IMR-90 (cell line): ENCODE results near the gene CLDN2. TPM values are rescaled to one million over a fixed set of nuclear protein-coding genes. Genes with fewer than 3 reads are reported as not detected.

Experiments used
- ATAC-seq: fragments of 200-7000 bp; cut with Tn5 transposase; 2 replicates; pipeline ENCODE4 v1.9.1; 2020; ENCODE audit warnings: low read depth, mild to moderate bottlenecking, moderate library complexity
- BruUV-seq: library from RNA; stranded (reverse); fragments of 400-500 nt; replicated peaks from 2 replicates; lab custom pipeline; 2021; lab: Mats Ljungman, UMichigan
- CTCF ChIA-PET: fragments of 300-600 bp; formaldehyde crosslinking; extraction: SDS; loops from one replicate; lab custom pipeline; 2021; ENCODE audit warnings: antibody characterized with exemption; lab: Yijun Ruan, JAX
- POLR2A ChIA-PET: fragments of 300-600 bp; sonication (Branson Sonifier 250); formaldehyde crosslinking; loops from one replicate; lab custom pipeline; 2022; ENCODE audit warnings: antibody characterized with exemption; ENCODE audit not compliant: unreplicated experiment; lab: Charles Lee
- DNase-seq: peaks from one replicate; pipeline ENCODE4 v3.0.0; 2013
- H2AFZ ChIP-seq: replicated peaks from 2 replicates; pipeline ENCODE3; 2013; ENCODE audit warnings: low read length, mild to moderate bottlenecking; ENCODE audit not compliant: poor library complexity
- H2AK5ac ChIP-seq: 2 replicates; pipeline ENCODE4 v1.6.1; 2013; ENCODE audit warnings: low read depth, low read length, inconsistent platforms
- H2AK9ac ChIP-seq: replicated peaks from 2 replicates; pipeline ENCODE3; 2013; ENCODE audit warnings: mild to moderate bottlenecking, low read depth, low read length, moderate library complexity; ENCODE audit not compliant: poor library complexity
- H2BK120ac ChIP-seq: 2 replicates; pipeline ENCODE4 v1.6.1; 2013; ENCODE audit warnings: low read depth, low read length, inconsistent platforms
- H2BK15ac ChIP-seq: 3 replicates; pipeline ENCODE4 v1.6.1; 2013; ENCODE audit warnings: low read depth, low read length, inconsistent platforms
- H2BK20ac ChIP-seq: 2 replicates; pipeline ENCODE4 v1.6.1; 2013; ENCODE audit warnings: low read depth, mild to moderate bottlenecking, inconsistent platforms, low read length, moderate library complexity
- H2BK5ac ChIP-seq: 2 replicates; pipeline ENCODE4 v1.6.1; 2013; ENCODE audit warnings: mild to moderate bottlenecking, low read depth, low read length, inconsistent platforms; ENCODE audit not compliant: poor library complexity, severe bottlenecking
- H3K14ac ChIP-seq: replicated peaks from 2 replicates; pipeline ENCODE4 v1.6.1; 2013; ENCODE audit warnings: low read depth, low read length, inconsistent platforms
- H3K18ac ChIP-seq: 2 replicates; pipeline ENCODE4 v1.6.1; 2013; ENCODE audit warnings: low read depth, low read length, control low read depth
- H3K23ac ChIP-seq: 2 replicates; pipeline ENCODE4 v1.6.1; 2013; ENCODE audit warnings: low read depth, low read length, inconsistent platforms
- H3K27ac ChIP-seq: 2 replicates; pipeline ENCODE4 v1.5.1; 2013; ENCODE audit warnings: mild to moderate bottlenecking, control low read depth, low read length; ENCODE audit not compliant: insufficient read depth
- H3K27me3 ChIP-seq: 2 replicates; pipeline ENCODE4 v1.6.1; 2013; ENCODE audit warnings: low read length; ENCODE audit not compliant: control insufficient read depth, insufficient read depth
- H3K36me3 ChIP-seq: 2 replicates; pipeline ENCODE4 v1.6.1; 2013; ENCODE audit warnings: low read length, mixed read lengths; ENCODE audit not compliant: control insufficient read depth, insufficient read depth
- H3K4ac ChIP-seq: 2 replicates; pipeline ENCODE4 v1.6.1; 2013; ENCODE audit warnings: low read depth, low read length, inconsistent platforms
- H3K4me1 ChIP-seq: 2 replicates; pipeline ENCODE4 v1.6.1; 2013; ENCODE audit warnings: low read length, mixed read lengths; ENCODE audit not compliant: control insufficient read depth, insufficient read depth
- H3K4me2 ChIP-seq: 2 replicates; pipeline ENCODE4 v1.6.1; 2013; ENCODE audit warnings: low read depth, mild to moderate bottlenecking, control low read depth, low read length, moderate library complexity
- H3K4me3 ChIP-seq: 2 replicates; pipeline ENCODE4 v1.5.1; 2013; ENCODE audit warnings: low read depth, mild to moderate bottlenecking, control low read depth, low read length, moderate library complexity; ENCODE audit not compliant: insufficient read depth
- H3K56ac ChIP-seq: 2 replicates; pipeline ENCODE4 v1.6.1; 2013; ENCODE audit warnings: low read length, inconsistent platforms; ENCODE audit not compliant: insufficient read depth; ENCODE audit errors: extremely low read depth
- H3K79me1 ChIP-seq, 2 experiments: 2 replicates each; pipeline ENCODE4 v1.6.1; 2013; ENCODE audit warnings: low read length in 2 of 2, inconsistent platforms in 1 of 2, low read depth in 1 of 2
- H3K9ac ChIP-seq: 2 replicates; pipeline ENCODE4 v1.6.1; 2013; ENCODE audit warnings: low read depth, low read length, control low read depth
- H3K9me1 ChIP-seq: 2 replicates; pipeline ENCODE4 v1.6.1; 2013; ENCODE audit warnings: low read length, inconsistent platforms; ENCODE audit not compliant: insufficient read depth
- H3K9me3 ChIP-seq: 2 replicates; pipeline ENCODE4 v1.6.1; 2013; ENCODE audit warnings: low read length; ENCODE audit not compliant: control insufficient read depth, insufficient read depth
- H4K20me1 ChIP-seq: 2 replicates; pipeline ENCODE4 v1.6.1; 2013; ENCODE audit warnings: low read length, inconsistent platforms; ENCODE audit not compliant: insufficient read depth
- H4K5ac ChIP-seq: 2 replicates; pipeline ENCODE4 v1.6.1; 2013; ENCODE audit warnings: mild to moderate bottlenecking, low read depth, low read length, control low read depth
- H4K8ac ChIP-seq, 2 experiments: 2 replicates each; pipeline ENCODE4 v1.6.1; 2013; ENCODE audit warnings: low read depth in 2 of 2, low read length in 2 of 2, control low read depth in 1 of 2, inconsistent platforms in 1 of 2
- H4K91ac ChIP-seq: 2 replicates; pipeline ENCODE4 v1.6.1; 2013; ENCODE audit warnings: low read depth, low read length, inconsistent platforms; ENCODE audit not compliant: insufficient read depth
- NFE2L2 ChIP-seq: fragments of 150-350 bp; IDR thresholded peaks from 2 replicates; pipeline ENCODE4 v1.6.1; 2016; ENCODE audit warnings: low read depth, mild to moderate bottlenecking, low read length
- POLR2A ChIP-seq: IDR thresholded peaks from 2 replicates; pipeline ENCODE4 v1.6.1; 2012; ENCODE audit warnings: mild to moderate bottlenecking, low read depth, low read length
- RCOR1 ChIP-seq: IDR thresholded peaks from 2 replicates; pipeline ENCODE4 v1.6.1; 2012; ENCODE audit warnings: mild to moderate bottlenecking, low read length, improper control_type of control experiment; ENCODE audit not compliant: insufficient replicate concordance
- RFX5 ChIP-seq: IDR thresholded peaks from 2 replicates; pipeline ENCODE4 v1.8.0; 2012; ENCODE audit warnings: low read depth, mild to moderate bottlenecking, low read length, moderate library complexity
- SMC3 ChIP-seq: fragments of 150-350 bp; IDR thresholded peaks from 2 replicates; pipeline ENCODE4 v1.6.1; 2016; ENCODE audit warnings: low read depth, mild to moderate bottlenecking, antibody characterized with exemption, low read length, moderate library complexity
- dilution Hi-C: fragments of 300-500 bp; cut with HindIII; formaldehyde crosslinking; loops from one replicate; pipeline ENCODE4 v1.14.3; 2018; ENCODE audit warnings: low sequenced_read_pairs; ENCODE audit not compliant: unreplicated experiment
- in situ Hi-C: fragments of 300-500 bp; cut with MboI; formaldehyde crosslinking; loops from 3 replicates; pipeline ENCODE4 v1.14.3; 2019; ENCODE audit warnings: low sequenced_read_pairs, inconsistent platforms, mixed read lengths
- intact Hi-C: fragments of 100-400 bp; cut with micrococcal nuclease; formaldehyde crosslinking; loops from 2 replicates; pipeline ENCODE4 v1.10.0; 2022
- polyA plus RNA-seq, 3 experiments: library from polyadenylated mRNA; depleted of rRNA; stranded (reverse); fragments of >200 nt; gene quantifications; 2 replicates each; pipeline ENCODE4 v1.2.3, GENCODE V29; 2012; ENCODE audit warnings: low replicate concordance in 1 of 3
- total RNA-seq: library from RNA; depleted of rRNA; stranded (reverse); fragments of >200 nt; gene quantifications from 2 replicates; pipeline ENCODE4 v1.2.3, GENCODE V29; 2012
- TF ChIP-seq, protein P1 (sequence below): fragments of 150-350 bp; IDR thresholded peaks from 2 replicates; pipeline ENCODE4 v1.6.1; 2016; ENCODE audit warnings: low read depth, mild to moderate bottlenecking, low read length, moderate library complexity, borderline replicate concordance

CLDN2 gene
- total and polyA plus RNA-seq, 2 of the 4 experiments (the other 2 are of a cell fraction), result 0.03 TPM; not detected in 1

DNA sequence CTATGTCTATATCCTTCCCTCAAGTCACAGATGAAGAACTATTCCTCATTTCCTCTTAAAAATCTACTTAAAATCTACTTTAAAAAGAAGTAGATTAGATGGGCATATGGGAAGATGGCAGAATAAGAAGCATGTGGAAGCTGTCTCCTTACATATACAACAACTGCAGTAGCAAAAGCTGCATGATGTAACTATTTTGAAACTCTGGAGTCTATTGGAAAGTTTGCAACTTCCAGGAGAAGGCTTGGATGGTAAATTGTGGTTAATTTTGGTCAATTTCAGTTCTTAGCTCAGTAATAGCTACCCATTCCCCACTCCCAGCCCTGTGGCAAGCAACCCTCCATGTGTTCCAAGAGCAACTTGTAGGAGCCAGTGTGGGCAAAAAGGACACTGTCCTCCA lies 42.9 kb downstream of the CLDN2 start:
- DNase-seq, result peak; percentile 5
- Histone ChIP-seq H2BK15ac (no peak overlapping the region), H3K36me3 (peaks cover 4% of the 10 kb centered on the region)

More for the DNA sequence above, 42.9 kb downstream of the CLDN2 start:
- ATAC-seq, result no peak
- Histone ChIP-seq H3K9ac (no peak overlapping the region), H4K5ac (no peak overlapping the region), H3K9me1 (no peaks in the 10 kb centered on the region), H3K79me1 (no peaks in the 10 kb centered on the region), H3K23ac (no peak overlapping the region), H2BK20ac (no peak overlapping the region), H3K56ac (no peak overlapping the region), H2AK5ac (no peak overlapping the region), H4K8ac (no peak overlapping the region), H2AFZ (no peak overlapping the region), H3K4me1 (no peaks in the 10 kb centered on the region), H3K18ac (no peak overlapping the region), H4K20me1 (no peaks in the 10 kb centered on the region), H4K91ac (no peak overlapping the region), H2AK9ac (no peak overlapping the region), H2BK120ac (no peak overlapping the region), H3K14ac (no peak overlapping the region), H3K4ac (no peak overlapping the region), H3K9me3 (no peaks in the 10 kb centered on the region), H3K27me3 (0 out of 2 replicates have a peak, but pooled peaks cover 3% of the 10 kb centered on the region), H2BK5ac (no peak overlapping the region), H3K4me2 (no peak overlapping the region), H3K27ac (no peak overlapping the region), H3K4me3 (no peak overlapping the region)
- no TSS peak for BruUV-seq
- intact Hi-C loops, result no loop called here
- TF ChIP-seq, protein P1, sequence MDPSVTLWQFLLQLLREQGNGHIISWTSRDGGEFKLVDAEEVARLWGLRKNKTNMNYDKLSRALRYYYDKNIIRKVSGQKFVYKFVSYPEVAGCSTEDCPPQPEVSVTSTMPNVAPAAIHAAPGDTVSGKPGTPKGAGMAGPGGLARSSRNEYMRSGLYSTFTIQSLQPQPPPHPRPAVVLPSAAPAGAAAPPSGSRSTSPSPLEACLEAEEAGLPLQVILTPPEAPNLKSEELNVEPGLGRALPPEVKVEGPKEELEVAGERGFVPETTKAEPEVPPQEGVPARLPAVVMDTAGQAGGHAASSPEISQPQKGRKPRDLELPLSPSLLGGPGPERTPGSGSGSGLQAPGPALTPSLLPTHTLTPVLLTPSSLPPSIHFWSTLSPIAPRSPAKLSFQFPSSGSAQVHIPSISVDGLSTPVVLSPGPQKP, result no peak
- TF ChIP-seq POLR2A, result no peak
- TF ChIP-seq RFX5, result no peak
- TF ChIP-seq SMC3, result no peak
- no peak for TF ChIP-seq NFE2L2
- no peak for TF ChIP-seq RCOR1
- POLR2A ChIA-PET, result no interaction called here
- in situ Hi-C loops, result no loop called here
- CTCF ChIA-PET, result interaction anchor here (0.7 kb wide), 2 partner anchors 31 to 209 kb away, joined by 3 read pairs; no protein-coding TSS in a partner anchor
- dilution Hi-C loops, result no loop called here
